Measurements from ENCODE around the gene TMEM161B. TPM values are rescaled to one million over a fixed set of nuclear protein-coding genes. Genes with fewer than 3 reads are reported as not detected.

The TMEM161B gene
- polyA plus RNA-seq, 2 of the 4 experiments (the other 2 are of a cell fraction), result 12.9 to 30.4 TPM

- H3K27ac ChIP-seq, result no peak overlapping the region
- FAIRE-seq (no peak), ATAC-seq (no peak), DNase-seq (ENCODE audit: low read depth in 1 of 2, low spot score in 1 of 2) (no peak)
- CTCF ChIA-PET, result no interaction called here
- H3K9me3 ChIP-seq, result no peaks in the 10 kb centered on the region
- POLR2A ChIA-PET, result no interaction called here
- no peak overlapping the region for H3K4me3 ChIP-seq
- no peak overlapping the region for H3K4me2 ChIP-seq
- no peaks in the 10 kb centered on the region for H3K4me1 ChIP-seq
- TF ChIP-seq POLR2AphosphoS2 (conservative IDR thresholded peaks at IDR 0.05; ENCODE audit: low read length), result no peak
- no peak for TF ChIP-seq MAFK (IDR thresholded peaks at IDR 0.05; ENCODE audit: partially characterized antibody)
- TF ChIP-seq NR3C1 (IDR thresholded peaks at IDR 0.05), result no peak
- no peak for TF ChIP-seq RARB (CRISPR knock-in tag; IDR thresholded peaks at IDR 0.05)
- TF ChIP-seq MYC (IDR thresholded peaks at IDR 0.05; ENCODE audit: borderline replicate concordance, low read length), result no peak
- no peak for TF ChIP-seq HDAC2 (IDR thresholded peaks at IDR 0.05)
- no peak for TF ChIP-seq KDM5A (IDR thresholded peaks at IDR 0.05)
- TF ChIP-seq PBX3 (IDR thresholded peaks at IDR 0.05), result no peak
- TF ChIP-seq CBX2 (IDR thresholded peaks at IDR 0.05; ENCODE audit: borderline replicate concordance, low read depth), result no peak
- no peak for TF ChIP-seq RAD21 (conservative IDR thresholded peaks at IDR 0.05 in 1 of 2, IDR thresholded peaks at IDR 0.05 in 1 of 2)
Measured at GRCh38 chr5:88214655-88215054, 54.0 kb downstream of the TMEM161B start.

GRCh38 chr5:88207575-88207974 is 61.1 kb downstream of the TMEM161B start:
- Histone ChIP-seq H3K27ac (no peak overlapping the region), H3K4me3 (no peak overlapping the region), H3K9me3 (no peaks in the 10 kb centered on the region), H3K4me2 (no peak overlapping the region), H3K4me1 (no peaks in the 10 kb centered on the region)
- POLR2A ChIA-PET, result no interaction called here
- no peak for TF ChIP-seq RARB (CRISPR knock-in tag; IDR thresholded peaks at IDR 0.05)
- TF ChIP-seq HES2 (IDR thresholded peaks at IDR 0.05), result no peak
- TF ChIP-seq CHD2 (IDR thresholded peaks at IDR 0.05; ENCODE audit: low read length, partially characterized antibody), result no peak
- no peak for TF ChIP-seq FOXS1 (CRISPR knock-in tag; IDR thresholded peaks at IDR 0.05)
- TF ChIP-seq RCOR1 (IDR thresholded peaks at IDR 0.05; ENCODE audit: low read depth, low read length), result no peak
- no peak for TF ChIP-seq CHD4 (IDR thresholded peaks at IDR 0.05; ENCODE audit: borderline replicate concordance)
- no peak for TF ChIP-seq CEBPB (IDR thresholded peaks at IDR 0.05)
- no peak for TF ChIP-seq ZFP36 (IDR thresholded peaks at IDR 0.05; ENCODE audit: borderline replicate concordance, partially characterized antibody)
- no peak for TF ChIP-seq SREBF2 (IDR thresholded peaks at IDR 0.05)
- no peak for TF ChIP-seq GATA3 (IDR thresholded peaks at IDR 0.05; ENCODE audit: borderline replicate concordance)
- TF ChIP-seq MAX (IDR thresholded peaks at IDR 0.05), result no peak
- 94% methylated on average over 3 of the region's 3 CpGs for WGBS (ENCODE audit: missing lambda C conversion rate)
- ATAC-seq (no peak), FAIRE-seq (no peak), DNase-seq (ENCODE audit: low read depth in 1 of 2, low spot score in 1 of 2) (no peak)
- CTCF ChIA-PET, result interaction anchor here (1.7 kb wide), 1 partner anchor 9 kb away, joined by 4 read pairs; no protein-coding TSS in a partner anchor

GRCh38 chr5:88203981-88204750 is 64.5 kb downstream of the TMEM161B start:
- H3K4me3 ChIP-seq, result no peak overlapping the region
- DNase-seq (ENCODE audit: low read depth in 1 of 2, low spot score in 1 of 2), result no peak
- no peaks in the 10 kb centered on the region for H3K9me3 ChIP-seq
- no peak for FAIRE-seq
- WGBS (ENCODE audit: missing lambda C conversion rate), result 94% methylated on average over 5 of the region's 5 CpGs
- ChIA-PET POLR2A (no interaction called here), CTCF (no interaction called here)
- TF ChIP-seq RNF2 (IDR thresholded peaks at IDR 0.05; ENCODE audit: borderline replicate concordance, low read depth) (no peak), REST (IDR thresholded peaks at IDR 0.05) (no peak), JUNB (IDR thresholded peaks at IDR 0.05) (no peak)
- H3K27ac ChIP-seq, result no peak overlapping the region
- no peak overlapping the region for H3K4me2 ChIP-seq
- ATAC-seq, result no peak
- H3K4me1 ChIP-seq, result no peaks in the 10 kb centered on the region
